ENCODE measurements around the gene LAPTM5. TPM values are rescaled to one million over a fixed set of nuclear protein-coding genes. Genes with fewer than 3 reads are reported as not detected.
"Not testable (repeated sequence)": the region's sequence is repeated elsewhere in the genome, so short reads cannot be mapped to it uniquely, and the experiment has no call there.

The LAPTM5 gene
- total RNA-seq, 4 donors from 2014 or later: 25.3 to 97.3 (median 46.4) TPM

DNA sequence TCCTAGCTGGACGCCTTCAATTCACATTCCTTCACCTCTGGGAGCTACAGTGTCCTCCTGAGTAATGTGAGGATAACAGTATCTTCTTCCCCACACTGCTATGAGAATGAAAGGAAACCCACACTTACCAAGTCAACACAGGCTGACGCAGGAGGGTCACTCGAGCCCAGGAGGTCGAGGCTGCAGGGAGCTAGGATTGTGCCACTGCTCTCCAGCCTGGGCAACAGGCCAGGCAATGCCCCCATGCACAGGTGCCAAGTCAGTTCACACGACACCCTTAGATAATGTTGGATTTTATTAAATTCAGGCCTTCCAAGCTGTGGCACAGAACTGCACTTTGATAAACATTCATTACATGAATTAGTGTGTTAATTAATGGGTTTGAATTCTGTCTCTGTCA, 66.1 kb downstream of the LAPTM5 start:
- no peak overlapping the region for H3K4me3 ChIP-seq (replicated peaks in 1 of 3)
- H3K27me3 ChIP-seq: no peaks in the 10 kb centered on the region
- no peak for DNase-seq
- H3K27ac ChIP-seq: no peak overlapping the region
- no peaks in the 10 kb centered on the region for H3K4me1 ChIP-seq
- TF ChIP-seq, protein P1, sequence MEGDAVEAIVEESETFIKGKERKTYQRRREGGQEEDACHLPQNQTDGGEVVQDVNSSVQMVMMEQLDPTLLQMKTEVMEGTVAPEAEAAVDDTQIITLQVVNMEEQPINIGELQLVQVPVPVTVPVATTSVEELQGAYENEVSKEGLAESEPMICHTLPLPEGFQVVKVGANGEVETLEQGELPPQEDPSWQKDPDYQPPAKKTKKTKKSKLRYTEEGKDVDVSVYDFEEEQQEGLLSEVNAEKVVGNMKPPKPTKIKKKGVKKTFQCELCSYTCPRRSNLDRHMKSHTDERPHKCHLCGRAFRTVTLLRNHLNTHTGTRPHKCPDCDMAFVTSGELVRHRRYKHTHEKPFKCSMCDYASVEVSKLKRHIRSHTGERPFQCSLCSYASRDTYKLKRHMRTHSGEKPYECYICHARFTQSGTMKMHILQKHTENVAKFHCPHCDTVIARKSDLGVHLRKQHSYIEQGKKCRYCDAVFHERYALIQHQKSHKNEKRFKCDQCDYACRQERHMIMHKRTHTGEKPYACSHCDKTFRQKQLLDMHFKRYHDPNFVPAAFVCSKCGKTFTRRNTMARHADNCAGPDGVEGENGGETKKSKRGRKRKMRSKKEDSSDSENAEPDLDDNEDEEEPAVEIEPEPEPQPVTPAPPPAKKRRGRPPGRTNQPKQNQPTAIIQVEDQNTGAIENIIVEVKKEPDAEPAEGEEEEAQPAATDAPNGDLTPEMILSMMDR (IDR thresholded peaks at IDR 0.05): no peak
- no peak for TF ChIP-seq POLR2A (IDR thresholded peaks at IDR 0.05)
- intact Hi-C loops (cut with DNase I): no loop called here
- H3K36me3 ChIP-seq: no peaks in the 10 kb centered on the region
- WGBS, 2 donors: 53 to 70% methylated on average over 5 of the region's 5 CpGs
- H3K9me3 ChIP-seq: no peaks in the 10 kb centered on the region

DNA sequence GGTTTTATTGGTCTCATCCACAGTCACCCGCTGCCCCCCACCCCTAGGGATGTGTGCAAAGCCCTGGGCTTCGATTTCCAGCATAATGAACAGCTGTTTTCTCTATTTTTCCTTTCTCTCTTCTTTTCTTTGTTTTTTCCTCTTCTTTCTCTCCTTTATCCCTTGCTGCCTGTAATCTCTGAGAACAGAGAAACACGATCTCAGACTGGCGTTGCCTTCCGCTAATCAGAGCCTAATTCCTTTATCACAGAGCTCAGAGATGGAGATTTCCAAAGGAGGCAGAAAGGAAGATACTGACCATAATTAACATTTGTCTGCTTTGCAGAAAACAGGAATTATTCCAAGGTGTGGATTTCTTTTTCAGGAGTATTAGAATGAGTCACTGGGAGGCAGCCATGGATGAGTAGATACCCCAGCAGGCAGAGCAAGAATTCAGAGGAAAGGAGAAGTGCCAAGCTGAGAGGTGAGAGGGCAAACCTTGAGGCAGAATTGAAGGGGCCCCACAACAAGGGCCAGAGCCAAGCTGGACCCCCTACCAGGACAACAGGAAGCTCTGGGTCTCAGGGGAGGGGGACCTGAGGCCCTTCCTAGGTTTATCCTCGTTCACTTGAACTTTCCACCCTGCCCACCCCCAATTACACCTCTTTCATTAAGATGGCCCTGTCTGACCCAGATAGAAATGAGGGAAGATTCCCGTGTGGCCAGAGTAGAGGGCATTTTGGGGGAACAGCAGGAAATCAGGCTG, 67.5 kb downstream of the LAPTM5 start:
- TF ChIP-seq, protein P1 (IDR thresholded peaks at IDR 0.05): no peak
- TF ChIP-seq POLR2A (IDR thresholded peaks at IDR 0.05): no peak
- WGBS, 2 donors: 71 to 75% methylated on average over 7 of the region's 7 CpGs
- DNase-seq: no peak
- peaks cover 0 to 1% of the 10 kb centered on the region in 2 donors for H3K4me1 ChIP-seq
- no peaks in the 10 kb centered on the region for H3K27me3 ChIP-seq
- no peak overlapping the region for H3K4me3 ChIP-seq (replicated peaks in 1 of 3)
- H3K27ac ChIP-seq: no peak overlapping the region
- no peaks in the 10 kb centered on the region for H3K36me3 ChIP-seq
- H3K9me3 ChIP-seq: no peaks in the 10 kb centered on the region
- intact Hi-C loops (cut with DNase I): no loop called here

DNA sequence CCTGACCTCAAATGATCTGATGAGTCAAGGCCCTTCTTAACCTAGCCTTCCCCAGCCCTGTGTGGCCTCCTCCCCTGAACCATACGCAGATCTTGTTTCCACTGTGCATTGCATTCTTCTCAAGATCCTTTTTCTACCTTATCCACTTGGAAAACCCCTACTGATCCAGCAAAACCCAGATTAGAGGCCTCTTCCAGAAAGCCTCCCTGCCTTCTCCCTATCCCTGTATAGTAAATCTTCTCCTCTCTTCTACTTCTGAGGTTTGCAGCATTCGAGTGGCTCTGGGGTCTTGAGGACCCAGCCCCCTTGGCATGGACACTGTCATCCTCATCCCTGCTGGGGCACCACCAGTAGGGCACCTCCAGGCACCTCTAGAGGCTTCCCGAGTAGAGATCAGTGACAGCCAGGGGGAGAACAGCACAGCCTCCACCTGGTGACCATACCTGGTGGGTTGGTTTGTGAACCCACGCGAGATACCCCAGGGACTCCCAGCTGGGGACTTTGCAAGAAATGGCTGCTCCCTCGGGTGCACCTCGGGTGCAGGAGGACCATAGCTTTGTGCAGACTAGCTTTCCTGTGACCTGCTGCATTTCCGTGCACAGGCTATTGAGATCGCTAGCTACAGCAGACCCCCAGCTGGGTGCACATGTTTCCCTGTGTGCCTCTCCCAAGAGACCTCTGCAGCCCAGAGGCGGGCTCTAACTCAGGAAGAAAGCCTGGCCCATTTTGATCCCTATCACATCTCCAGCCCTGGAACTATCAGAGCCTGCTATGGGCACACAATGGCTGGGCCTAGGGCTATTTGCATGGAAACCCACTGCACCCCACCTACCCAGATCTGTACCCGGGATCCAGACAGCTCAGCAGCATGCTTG, 68.4 kb downstream of the LAPTM5 start:
- no peak for TF ChIP-seq POLR2A (IDR thresholded peaks at IDR 0.05)
- TF ChIP-seq, protein P1 (IDR thresholded peaks at IDR 0.05): no peak

DNA sequence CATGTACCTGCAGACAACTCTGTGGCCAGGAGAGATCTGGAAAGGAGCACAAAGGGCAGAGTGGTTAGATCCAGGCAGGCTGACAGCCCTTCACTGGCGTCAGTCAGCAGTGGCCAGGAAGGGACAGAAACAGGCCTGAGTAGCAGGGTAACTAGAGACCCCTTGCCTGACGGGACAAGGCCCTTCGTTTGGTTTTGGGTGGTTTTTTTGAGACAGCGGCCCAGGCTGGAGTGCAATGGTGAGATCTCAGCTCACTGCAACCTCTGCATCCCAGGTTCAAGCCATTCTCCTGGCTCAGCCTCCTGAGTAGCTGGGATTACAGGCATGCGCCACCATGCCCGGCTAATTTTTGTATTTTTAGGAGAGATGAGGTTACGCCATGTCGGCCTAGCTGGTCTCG, 69.1 kb downstream of the LAPTM5 start:
- H3K27me3 ChIP-seq; intact Hi-C loops (cut with DNase I); DNase-seq; H3K9me3 ChIP-seq; H3K4me3 ChIP-seq (replicated peaks in 1 of 3); H3K27ac ChIP-seq; H3K4me1 ChIP-seq; H3K36me3 ChIP-seq: not testable (repeated sequence)
- 92 to 96% methylated on average over 9 of the region's 9 CpGs for whole genome bisulfite sequencing, 2 donors

More for the DNA sequence above, 68.4 kb downstream of the LAPTM5 start:
- H3K36me3 ChIP-seq: no peaks in the 10 kb centered on the region
- no peaks in the 10 kb centered on the region for H3K9me3 ChIP-seq
- intact Hi-C loops (cut with DNase I): no loop called here
- 87 to 88% methylated on average over 9 to 10 of the region's 11 CpGs for WGBS, 2 donors
- H3K4me3 ChIP-seq (replicated peaks in 1 of 3): no peak overlapping the region
- no peak for DNase-seq
- no peaks in the 10 kb centered on the region for H3K27me3 ChIP-seq
- H3K4me1 ChIP-seq: peaks cover 0 to 5% of the 10 kb centered on the region in 2 donors
- H3K27ac ChIP-seq: no peak overlapping the region

DNA sequence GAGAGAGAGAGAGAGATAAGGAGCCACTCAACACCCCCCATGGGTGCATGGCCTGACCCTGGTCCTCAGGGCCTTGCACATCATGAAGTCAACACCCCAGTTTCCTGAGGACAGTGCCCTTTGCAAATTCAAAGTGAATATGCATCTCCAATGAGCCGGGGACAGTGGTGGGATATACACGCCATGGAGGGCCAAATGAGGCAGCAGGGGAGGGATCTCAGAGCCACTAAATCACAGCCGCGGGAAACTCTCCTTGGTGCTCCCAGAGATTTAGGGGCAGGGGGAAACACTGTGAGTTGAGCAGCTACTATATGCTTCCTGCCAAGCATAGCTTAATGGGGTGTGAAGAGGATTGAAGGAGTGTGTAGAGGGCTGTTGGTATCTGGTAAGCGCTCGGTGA, 69.7 kb downstream of the LAPTM5 start:
- no peaks in the 10 kb centered on the region for H3K36me3 ChIP-seq
- 81 to 92% methylated on average over 6 of the region's 6 CpGs for WGBS, 2 donors
- H3K9me3 ChIP-seq: no peaks in the 10 kb centered on the region
- no peak for TF ChIP-seq POLR2A (IDR thresholded peaks at IDR 0.05)
- TF ChIP-seq, protein P1 (IDR thresholded peaks at IDR 0.05): no peak
- no peak overlapping the region for H3K27ac ChIP-seq
- H3K4me3 ChIP-seq (replicated peaks in 1 of 3): no peak overlapping the region
- H3K4me1 ChIP-seq: peaks cover 0 to 5% of the 10 kb centered on the region in 2 donors
- intact Hi-C loops (cut with DNase I): no loop called here
- no peak for DNase-seq
- H3K27me3 ChIP-seq: no peaks in the 10 kb centered on the region

Measured in thyroid gland (tissue), 4 donors.